Ascending aorta (tissue), 2 donors: Measurements from ENCODE around the gene ATXN8OS. TPM values are rescaled to one million over a fixed set of nuclear protein-coding genes. Genes with fewer than 3 reads are reported as not detected.

Experiments used
- DNase-seq, 2 donors: peaks; one replicate each; pipeline ENCODE4 v3.0.0-alpha.2; 2019; ENCODE audit warnings: low spot score in 2 of 2
- H3K27ac ChIP-seq, 2 donors: fragments of 200-600 bp; sonication (generic); one replicate each; pipeline ENCODE4 v1.5.1; 2016 to 2017; ENCODE audit warnings: mild to moderate bottlenecking in 1 of 2
- H3K27me3 ChIP-seq: fragments of 200-600 bp; sonication (generic); one replicate; pipeline ENCODE4 v1.5.1; 2017
- H3K36me3 ChIP-seq, 2 donors: fragments of 200-600 bp; sonication (generic); one replicate each; pipeline ENCODE4 v1.5.1; 2016
- H3K4me1 ChIP-seq, 2 donors: fragments of 200-600 bp; sonication (generic); one replicate each; pipeline ENCODE4 v1.5.1; 2016 to 2017; ENCODE audit warnings: mild to moderate bottlenecking in 1 of 2
- H3K4me3 ChIP-seq, 2 donors: fragments of 200-600 bp; sonication (generic); one replicate each; pipeline ENCODE4 v1.5.1; 2016 to 2017; ENCODE audit warnings: mild to moderate bottlenecking in 1 of 2
- H3K9me3 ChIP-seq, 2 donors: fragments of 200-600 bp; sonication (generic); one replicate each; pipeline ENCODE4 v1.5.1; 2016
- CTCF ChIP-seq, 3 experiments: fragments of 200-600 bp in 2 of 3; fragments of 450-650 bp in 1 of 3; sonication (generic) in 2 of 3; IDR thresholded peaks; one replicate each; pipeline ENCODE4 v1.5.1; 2016 to 2019; ENCODE audit warnings: antibody characterized with exemption in 3 of 3, mild to moderate bottlenecking in 1 of 3, moderate library complexity in 1 of 3
- intact Hi-C: fragments of 100-400 bp; cut with DNase I; formaldehyde crosslinking; loops from one replicate; pipeline ENCODE4 v1.15.1; 2023
- total RNA-seq: library from RNA; depleted of rRNA; stranded (reverse); fragments of >200 nt; gene quantifications from one replicate; pipeline ENCODE4 v1.1.0, GENCODE V29; 2016

The ATXN8OS gene
- total RNA-seq: not detected

- TF ChIP-seq CTCF (IDR thresholded peaks at IDR 0.05): no peak
- Histone ChIP-seq H3K36me3 (no peaks in the 10 kb centered on the region), H3K9me3 (no peaks in the 10 kb centered on the region), H3K27me3 (no peaks in the 10 kb centered on the region), H3K27ac (no peak within 1 kb of the TSS), H3K4me1 (no peaks in the 10 kb centered on the region), H3K4me3 (no peak within 1 kb of the TSS)
- intact Hi-C loops: no loop called here
- no peak for DNase-seq
These were observed at the start of gene ATXN8OS for GRCh38 chr13:70107498-70108281. ATXN8OS (plus strand) TSS chr13:70107826.

- DNase-seq: no peak
- Histone ChIP-seq H3K9me3 (no peaks in the 10 kb centered on the region), H3K36me3 (no peaks in the 10 kb centered on the region), H3K27me3 (no peaks in the 10 kb centered on the region), H3K27ac (no peak overlapping the region), H3K4me3 (no peak overlapping the region), H3K4me1 (no peaks in the 10 kb centered on the region)
- no peak for TF ChIP-seq CTCF (IDR thresholded peaks at IDR 0.05)
- intact Hi-C loops: no loop called here
These were observed 27.6 kb upstream of the ATXN8OS start for GRCh38 chr13:70080012-70080411.

- intact Hi-C loops: no loop called here
- no peaks in the 10 kb centered on the region for H3K36me3 ChIP-seq
- H3K27me3 ChIP-seq: no peaks in the 10 kb centered on the region
- no peaks in the 10 kb centered on the region for H3K9me3 ChIP-seq
- no peaks in the 10 kb centered on the region for H3K4me1 ChIP-seq
- no peak for DNase-seq
- no peak overlapping the region for H3K27ac ChIP-seq
- no peak overlapping the region for H3K4me3 ChIP-seq
- TF ChIP-seq CTCF (IDR thresholded peaks at IDR 0.05): no peak
These were observed 20.4 kb upstream of the ATXN8OS start for GRCh38 chr13:70087247-70087646.

- TF ChIP-seq CTCF (IDR thresholded peaks at IDR 0.05): no peak
- no peaks in the 10 kb centered on the region for H3K27me3 ChIP-seq
- no peak overlapping the region for H3K27ac ChIP-seq
- DNase-seq: no peak
- no peaks in the 10 kb centered on the region for H3K4me1 ChIP-seq
- no peaks in the 10 kb centered on the region for H3K9me3 ChIP-seq
- no peak overlapping the region for H3K4me3 ChIP-seq
- H3K36me3 ChIP-seq: no peaks in the 10 kb centered on the region
- intact Hi-C loops: no loop called here
These were observed 18.7 kb upstream of the ATXN8OS start for GRCh38 chr13:70088926-70089325.

GRCh38 chr13:70090036-70090723, 17.4 kb upstream of the ATXN8OS start:
- no peaks in the 10 kb centered on the region for H3K9me3 ChIP-seq
- H3K4me3 ChIP-seq: no peak overlapping the region
- no peaks in the 10 kb centered on the region for H3K4me1 ChIP-seq
- no peaks in the 10 kb centered on the region for H3K27me3 ChIP-seq
- H3K36me3 ChIP-seq: no peaks in the 10 kb centered on the region
- DNase-seq: no peak
- H3K27ac ChIP-seq: no peak overlapping the region
- no peak for TF ChIP-seq CTCF (IDR thresholded peaks at IDR 0.05)
- intact Hi-C loops: no loop called here
